OCI-LY3 (cell line): ENCODE results near the gene TRIM61.
"Not testable (repeated sequence)": the region's sequence is repeated elsewhere in the genome, so short reads cannot be mapped to it uniquely, and the experiment has no call there.

Source experiments
- H2AFZ ChIP-seq: fragments of 200-600, 300-600 bp; shearing (Covaris generic); 2 replicates; pipeline ENCODE4 v1.6.0; 2014; ENCODE audit warnings: antibody characterized with exemption, low read depth, low read length
- H3K27ac ChIP-seq: fragments of 200-600, 300-600 bp; sonication (generic); 2 replicates; pipeline ENCODE4 v1.5.1; 2014; ENCODE audit warnings: mild to moderate bottlenecking, low read length, moderate library complexity, mixed read lengths
- H3K27me3 ChIP-seq: fragments of 200-600, 300-600 bp; sonication (generic); 2 replicates; pipeline ENCODE4 v1.6.1; 2014; ENCODE audit warnings: low read depth, low read length, mixed read lengths
- H3K36me3 ChIP-seq: fragments of 200-600, 300-600 bp; sonication (generic); replicated peaks from 2 replicates; pipeline ENCODE3; 2014; ENCODE audit warnings: low read depth, low read length, mixed read lengths
- H3K4me1 ChIP-seq: fragments of 300-600, 200-600 bp; sonication (generic); 2 replicates; pipeline ENCODE4 v1.6.1; 2014; ENCODE audit warnings: low read length, mixed read lengths
- H3K4me2 ChIP-seq: fragments of 200-600, 300-600 bp; sonication (generic); 2 replicates; pipeline ENCODE4 v1.6.1; 2014; ENCODE audit warnings: low read length, mixed read lengths
- H3K4me3 ChIP-seq: fragments of 300-600, 200-600 bp; sonication (generic); 2 replicates; pipeline ENCODE4 v1.5.1; 2014; ENCODE audit warnings: antibody characterized with exemption, mild to moderate bottlenecking, low read length, moderate library complexity
- H3K79me2 ChIP-seq: fragments of 300-600, 200-600 bp; shearing (Covaris generic); 2 replicates; pipeline ENCODE4 v1.6.1; 2014; ENCODE audit warnings: mild to moderate bottlenecking, low read length, mixed read lengths
- H3K9ac ChIP-seq: fragments of 300-600, 200-600 bp; shearing (Covaris generic); 2 replicates; pipeline ENCODE4 v1.6.0; 2014; ENCODE audit warnings: mild to moderate bottlenecking, low read length, moderate library complexity
- H3K9me3 ChIP-seq: fragments of 200-600, 300-600 bp; shearing (Covaris generic); 2 replicates; pipeline ENCODE4 v1.6.1; 2014; ENCODE audit warnings: low read length, mixed read lengths; ENCODE audit not compliant: insufficient read depth
- H4K20me1 ChIP-seq: fragments of 200-600, 300-600 bp; sonication (generic); 2 replicates; pipeline ENCODE4 v1.6.1; 2016; ENCODE audit warnings: low read length, mixed read lengths; ENCODE audit not compliant: insufficient read depth
- CTCF ChIP-seq: fragments of 200-600, 300-600 bp; sonication (generic); IDR thresholded peaks from 2 replicates; pipeline ENCODE4 v1.5.1; 2014; ENCODE audit warnings: antibody characterized with exemption, low read length, low read depth
- EZH2phosphoT487 ChIP-seq: fragments of 200-600 bp; shearing (Covaris generic); IDR thresholded peaks from 2 replicates; pipeline ENCODE4 v1.6.1; 2018; ENCODE audit warnings: antibody characterized with exemption, mixed run types, low read depth

Gene TRIM61

GRCh38 chr4:164997941-164998340 lies 20.5 kb upstream of the TRIM61 start:
- H3K27me3 ChIP-seq: 0 out of 2 replicates have a peak, but pooled peaks cover 3% of the 10 kb centered on the region
- no peaks in the 10 kb centered on the region for H3K4me1 ChIP-seq
- H4K20me1 ChIP-seq: no peaks in the 10 kb centered on the region
- TF ChIP-seq EZH2phosphoT487 (no peak), CTCF (no peak)
- no peak overlapping the region for H3K27ac ChIP-seq
- no peaks in the 10 kb centered on the region for H3K36me3 ChIP-seq
- H3K9me3 ChIP-seq: no peaks in the 10 kb centered on the region
- no peaks in the 10 kb centered on the region for H3K79me2 ChIP-seq
- no peak overlapping the region for H3K9ac ChIP-seq
- H3K4me3 ChIP-seq: no peak overlapping the region
- H3K4me2 ChIP-seq: no peak overlapping the region
- H2AFZ ChIP-seq: no peak overlapping the region

- Histone ChIP-seq H3K4me1 (no peaks in the 10 kb centered on the region), H3K9ac (no peak overlapping the region), H3K4me3 (no peak overlapping the region), H2AFZ (no peak overlapping the region), H3K36me3 (no peaks in the 10 kb centered on the region), H3K27me3 (0 out of 2 replicates have a peak, but pooled peaks cover 3% of the 10 kb centered on the region), H4K20me1 (no peaks in the 10 kb centered on the region), H3K79me2 (no peaks in the 10 kb centered on the region), H3K27ac (no peak overlapping the region), H3K4me2 (no peak overlapping the region), H3K9me3 (no peaks in the 10 kb centered on the region)
- TF ChIP-seq EZH2phosphoT487: no peak
- TF ChIP-seq CTCF: peak; percentile 52
Measured at GRCh38 chr4:164997324-164997723, 19.9 kb upstream of the TRIM61 start.

- not testable (repeated sequence) for H2AFZ ChIP-seq, H3K4me3 ChIP-seq, H3K9ac ChIP-seq, H4K20me1 ChIP-seq, H3K27ac ChIP-seq, H3K4me1 ChIP-seq, H3K27me3 ChIP-seq, H3K4me2 ChIP-seq, H3K36me3 ChIP-seq, H3K9me3 ChIP-seq, H3K79me2 ChIP-seq
Measured at GRCh38 chr4:164996123-164996522, 18.7 kb upstream of the TRIM61 start.

- H4K20me1 ChIP-seq, H3K4me1 ChIP-seq, H2AFZ ChIP-seq, H3K4me3 ChIP-seq, H3K79me2 ChIP-seq, H3K27me3 ChIP-seq, H3K27ac ChIP-seq, H3K9me3 ChIP-seq, H3K9ac ChIP-seq, H3K36me3 ChIP-seq, H3K4me2 ChIP-seq: not testable (repeated sequence)
Measured at GRCh38 chr4:164990786-164991185, 13.3 kb upstream of the TRIM61 start.

GRCh38 chr4:164989471-164989870 lies 12.0 kb upstream of the TRIM61 start:
- Histone ChIP-seq H3K27ac (no peak overlapping the region), H4K20me1 (no peaks in the 10 kb centered on the region), H3K4me1 (no peaks in the 10 kb centered on the region), H3K79me2 (no peaks in the 10 kb centered on the region), H3K4me3 (no peak overlapping the region), H3K27me3 (no peaks in the 10 kb centered on the region), H3K9me3 (no peaks in the 10 kb centered on the region), H3K36me3 (no peaks in the 10 kb centered on the region), H2AFZ (no peak overlapping the region), H3K9ac (no peak overlapping the region), H3K4me2 (no peak overlapping the region)
- no peak for TF ChIP-seq CTCF

GRCh38 chr4:164971929-164972328 lies 5.5 kb downstream of the TRIM61 start:
- H3K9ac ChIP-seq, H3K27me3 ChIP-seq, H2AFZ ChIP-seq, H3K4me1 ChIP-seq, H3K4me2 ChIP-seq, H4K20me1 ChIP-seq, H3K27ac ChIP-seq, H3K9me3 ChIP-seq, H3K4me3 ChIP-seq: not testable (repeated sequence)
- Histone ChIP-seq H3K36me3 (peaks cover 41% of the 10 kb centered on the region), H3K79me2 (peaks cover 40% of the 10 kb centered on the region)
